Glomerular visceral epithelial cell (primary cell): Measurements from ENCODE around the gene BBS10.
A peak's percentile ranks its signal among the peaks of the same experiment; 100 is the strongest.
"Not testable (repeated sequence)": the region's sequence is repeated elsewhere in the genome, so short reads cannot be mapped to it uniquely, and the experiment has no call there.

Experiments used
- DNase-seq: peaks from one replicate; pipeline ENCODE4 v3.0.0-alpha.2; 2016; ENCODE audit errors: extremely low spot score

The BBS10 gene

DNA sequence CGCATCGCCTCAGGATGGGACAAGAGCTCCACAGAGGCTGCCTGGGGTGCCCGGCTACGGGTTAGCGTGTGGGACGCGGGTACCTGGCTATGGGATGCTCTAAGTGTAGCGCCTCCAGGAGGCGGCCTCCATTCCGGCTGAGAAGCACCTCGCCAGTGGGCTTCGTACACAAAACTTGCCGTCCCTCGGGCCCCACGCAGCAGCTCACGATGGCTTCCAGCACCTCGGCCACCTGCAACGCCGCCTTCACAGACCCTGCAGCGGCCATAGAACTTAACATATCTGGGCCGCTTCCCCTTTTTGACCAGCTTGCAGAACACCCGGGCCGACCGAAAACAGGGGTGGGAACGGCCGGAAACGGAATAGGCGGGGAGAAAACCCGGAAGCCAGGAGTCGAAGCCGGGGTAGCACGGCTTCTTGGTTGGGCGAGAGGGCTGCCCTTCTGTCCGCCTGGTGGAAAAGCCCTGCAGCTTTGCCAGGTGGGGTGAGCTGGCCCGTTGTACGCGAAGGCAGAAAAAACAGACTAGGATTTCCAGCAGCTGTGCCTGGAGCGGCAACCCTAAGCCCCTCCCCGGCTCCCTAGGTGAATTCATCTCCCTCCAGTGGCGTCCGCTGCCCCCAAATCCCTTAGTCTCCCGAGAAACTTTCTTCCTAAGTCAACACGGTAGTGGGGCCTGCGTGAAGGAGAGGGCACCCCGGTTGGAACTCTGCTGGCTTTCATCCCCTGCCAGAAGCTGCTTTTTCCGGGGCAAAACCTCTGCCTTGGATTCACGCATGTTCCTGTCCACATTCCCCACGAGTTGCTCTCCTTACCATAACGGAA, at the start of gene BBS10:
Gene BBS10, minus strand, starts transcription at position 337 of the 823 bp plus-strand sequence. Its CDS starts 57 bp downstream, at position 280.
- peak; percentile 92 for DNase-seq

DNA sequence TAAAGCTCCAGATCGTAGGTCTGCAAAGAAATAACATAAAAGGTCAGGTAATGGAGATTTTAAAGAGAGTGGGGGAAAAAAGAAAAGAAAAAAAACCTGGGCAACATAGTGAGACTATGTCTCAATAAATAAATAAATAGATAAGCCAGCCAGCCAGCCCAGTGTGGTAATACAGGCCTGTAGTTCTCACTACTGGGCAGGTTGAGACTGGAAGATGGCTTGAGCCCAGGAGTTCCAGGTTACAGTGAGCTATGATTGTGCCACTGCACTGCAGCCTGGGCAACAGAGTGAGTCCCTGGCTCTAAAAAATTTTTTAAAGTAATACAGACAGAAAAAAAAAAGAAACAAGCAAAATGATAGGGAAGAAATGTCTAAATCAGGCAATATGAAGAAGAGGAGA, 43.2 kb upstream of the BBS10 start:
- no peak for DNase-seq

DNA sequence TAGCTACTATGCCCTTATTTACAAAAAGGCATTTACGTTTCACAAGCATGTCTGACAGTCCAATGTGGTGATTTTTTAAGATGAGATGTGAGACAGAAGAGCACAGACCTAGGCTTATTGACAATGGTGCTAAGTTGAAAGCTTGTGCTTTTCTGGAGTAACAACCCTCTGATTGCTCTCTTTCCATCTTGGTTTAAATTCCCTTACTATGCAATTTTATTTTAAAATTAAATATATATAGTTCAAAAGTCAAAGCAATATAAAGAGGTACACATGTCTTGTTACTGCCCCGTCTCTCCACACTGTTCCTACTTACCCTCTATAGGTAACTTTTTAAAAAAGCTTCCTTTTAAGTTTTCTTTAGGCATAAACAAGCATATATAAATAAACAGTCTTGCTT, 39.4 kb upstream of the BBS10 start:
- DNase-seq = no peak

DNA sequence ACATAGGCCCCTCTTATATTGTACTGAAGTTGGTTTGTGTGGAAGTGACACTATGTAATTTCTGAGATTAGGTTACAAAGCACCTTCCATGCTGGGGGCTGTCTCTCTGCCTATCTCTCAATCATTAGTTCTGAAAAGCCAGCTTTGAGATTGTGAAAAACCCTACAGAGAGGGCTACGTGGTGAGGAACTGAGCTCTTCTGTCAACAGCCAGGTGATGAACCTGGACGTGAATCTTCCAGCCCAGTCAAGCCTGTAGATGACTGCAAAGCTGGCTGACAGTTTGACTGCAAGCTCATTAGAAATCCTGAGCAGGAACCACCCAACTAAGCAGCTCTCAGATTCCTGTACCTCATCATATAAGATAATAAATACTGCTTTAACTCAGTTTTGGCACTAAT, 36.3 kb upstream of the BBS10 start:
- no peak for DNase-seq

DNA sequence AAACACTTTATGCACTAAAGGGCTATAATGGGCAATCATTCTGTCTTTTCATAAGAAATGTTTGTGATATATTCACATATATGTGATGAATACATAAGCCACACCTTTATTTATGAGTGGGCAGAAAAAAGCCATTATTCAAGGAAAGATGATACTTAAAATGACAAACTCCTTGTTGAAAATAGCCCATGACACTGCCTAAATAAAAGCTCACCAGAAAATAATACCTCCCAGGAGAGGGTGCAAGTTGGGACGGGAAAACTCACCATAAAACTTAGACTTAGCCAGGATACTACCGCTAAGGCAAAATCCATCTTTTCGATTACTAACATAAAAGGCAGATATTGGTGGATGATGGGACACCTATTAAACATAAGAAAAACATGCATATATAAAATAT, 35.8 kb upstream of the BBS10 start:
- no peak for DNase-seq

DNA sequence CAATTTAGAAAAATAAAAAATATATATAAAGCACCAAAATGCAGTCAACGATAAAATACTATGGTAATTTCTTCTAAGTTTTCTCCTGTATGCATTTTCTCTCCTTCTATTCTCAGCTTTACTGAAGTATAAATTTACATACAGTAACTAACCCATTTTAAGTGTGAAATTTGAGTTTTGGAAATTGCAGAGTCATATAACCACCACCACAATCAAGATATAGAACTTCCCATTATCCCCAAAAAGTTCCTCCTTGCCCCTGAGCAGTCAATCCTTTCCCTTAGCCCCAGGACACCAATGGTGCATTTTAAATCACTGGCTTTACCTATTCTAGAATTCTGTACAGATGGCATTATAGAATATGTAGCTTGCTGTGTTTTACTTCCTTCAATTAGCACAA, 31.0 kb upstream of the BBS10 start:
- DNase-seq = no peak

DNA sequence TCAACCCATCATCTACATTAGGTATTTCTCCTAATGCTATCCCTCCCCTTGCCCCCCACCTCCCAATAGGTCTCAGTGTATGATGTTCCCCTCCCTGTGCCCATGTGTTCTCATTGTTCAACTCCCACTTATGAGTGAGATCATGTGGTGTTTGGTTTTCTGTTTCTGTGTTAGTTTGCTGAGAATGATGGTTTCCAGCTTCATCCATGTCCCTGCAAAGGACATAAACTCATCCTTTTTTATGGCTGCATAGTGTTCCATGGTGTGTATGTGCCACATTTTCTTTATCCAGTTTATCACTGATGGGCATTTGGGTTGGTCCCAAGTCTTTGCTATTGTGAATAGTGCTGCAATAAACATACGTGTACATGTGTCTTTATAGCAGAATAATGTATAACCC, 28.7 kb upstream of the BBS10 start:
- DNase-seq = not testable (repeated sequence)

DNA sequence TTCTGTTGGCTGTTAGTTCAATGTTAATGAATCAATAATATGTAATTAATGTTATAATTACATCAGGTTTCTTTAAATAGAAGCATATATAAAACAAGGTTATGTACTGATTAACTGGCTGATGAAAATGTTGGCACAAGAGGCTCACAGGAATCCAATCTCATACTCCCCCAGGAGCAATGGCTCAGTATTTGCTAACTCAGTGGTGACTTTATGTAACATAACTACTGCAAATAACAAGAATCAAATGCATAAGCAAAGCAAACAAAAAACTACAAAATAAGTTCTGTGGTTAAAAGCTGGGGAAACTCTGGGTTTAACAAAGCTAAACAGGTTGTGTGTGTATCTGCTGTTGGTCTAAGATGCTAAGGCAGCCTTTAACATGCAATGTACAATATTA, 27.7 kb upstream of the BBS10 start:
- DNase-seq = no peak

DNA sequence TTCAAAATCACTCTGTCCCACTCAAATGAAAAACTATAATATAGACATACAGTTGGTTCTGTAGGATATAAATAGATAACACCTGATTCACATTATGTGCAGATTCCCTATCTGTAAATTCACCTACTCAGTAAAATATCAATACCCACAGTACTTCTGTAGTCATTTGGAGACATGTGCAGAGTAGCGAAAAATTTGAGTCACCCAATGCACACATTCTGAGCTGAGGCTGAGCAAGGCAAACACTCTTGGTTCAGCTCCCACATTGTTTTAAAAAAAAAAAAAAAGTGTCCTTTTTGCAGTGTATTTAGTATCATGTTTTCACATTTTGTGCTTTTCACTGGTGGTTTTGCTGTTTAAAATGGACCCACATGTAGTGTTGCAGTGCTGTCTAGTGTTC, 27.3 kb upstream of the BBS10 start:
- peak; percentile 24 for DNase-seq

DNA sequence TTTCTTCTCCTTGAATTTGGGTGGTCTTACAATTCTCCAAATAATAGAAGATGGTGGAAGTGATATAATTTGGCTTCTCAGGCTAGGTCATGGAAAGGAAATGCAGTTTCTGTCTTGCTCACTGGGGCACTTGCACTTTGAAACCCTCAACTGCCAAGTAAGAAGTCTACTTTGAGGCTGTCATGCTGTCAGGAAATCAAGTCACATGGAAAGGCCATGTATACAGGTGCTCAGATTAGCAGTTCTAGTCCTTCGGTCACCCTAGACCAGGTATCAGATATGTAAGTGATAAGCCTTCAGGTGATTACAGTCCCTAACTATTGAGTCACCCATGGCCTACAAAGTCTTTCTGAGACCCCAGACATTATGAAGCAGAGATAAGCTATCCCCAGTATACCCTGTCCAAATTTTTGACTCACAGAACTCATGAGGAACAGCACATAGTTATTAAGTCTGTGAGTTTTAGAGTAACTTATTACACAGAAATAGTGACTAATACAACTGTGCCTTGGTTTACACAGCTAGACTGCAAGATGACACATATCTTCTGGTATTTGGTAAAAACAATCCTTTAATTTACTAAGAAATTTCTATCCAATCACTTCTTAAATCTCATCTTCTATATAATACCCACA, 26.3 kb upstream of the BBS10 start:
- peak; percentile 6 for DNase-seq

DNA sequence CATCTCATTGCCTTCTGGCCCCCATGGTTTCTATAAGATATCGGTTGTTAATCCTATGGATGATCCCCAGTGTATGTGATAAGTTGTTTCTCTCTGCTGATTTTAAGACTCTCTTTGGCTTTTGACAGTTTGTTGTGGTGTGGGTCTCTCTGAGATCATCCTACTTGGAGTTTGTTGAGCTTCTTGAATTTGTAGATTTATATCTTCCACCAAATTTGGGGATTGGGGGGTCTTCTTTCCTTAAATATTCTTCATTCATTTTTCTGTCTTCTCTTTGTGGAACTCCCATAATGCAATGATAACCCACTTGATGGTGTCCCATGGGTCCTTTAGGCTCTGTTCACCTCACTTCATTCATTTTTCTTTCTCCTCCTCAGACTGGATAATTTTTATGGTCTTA, 20.0 kb upstream of the BBS10 start:
- no peak for DNase-seq

DNA sequence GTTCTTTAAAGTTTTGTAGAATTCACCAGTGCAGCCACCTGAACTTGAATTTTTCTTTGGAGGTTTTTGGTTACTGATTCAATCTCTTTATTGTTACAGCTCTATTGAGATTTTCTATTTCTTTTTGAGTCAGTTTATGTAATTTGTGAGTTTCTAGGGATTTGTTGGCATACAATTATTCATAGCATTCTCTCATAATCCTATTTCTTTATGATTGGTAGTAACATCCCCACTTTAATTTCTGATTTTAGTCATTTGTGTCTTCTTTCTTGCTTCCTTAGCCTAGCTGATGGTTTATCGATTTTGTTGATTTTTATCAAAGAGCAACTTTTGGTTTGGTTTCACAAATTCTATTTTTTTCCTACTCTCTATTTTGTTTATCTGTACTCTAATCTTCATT, 17.9 kb upstream of the BBS10 start:
- DNase-seq = no peak

DNA sequence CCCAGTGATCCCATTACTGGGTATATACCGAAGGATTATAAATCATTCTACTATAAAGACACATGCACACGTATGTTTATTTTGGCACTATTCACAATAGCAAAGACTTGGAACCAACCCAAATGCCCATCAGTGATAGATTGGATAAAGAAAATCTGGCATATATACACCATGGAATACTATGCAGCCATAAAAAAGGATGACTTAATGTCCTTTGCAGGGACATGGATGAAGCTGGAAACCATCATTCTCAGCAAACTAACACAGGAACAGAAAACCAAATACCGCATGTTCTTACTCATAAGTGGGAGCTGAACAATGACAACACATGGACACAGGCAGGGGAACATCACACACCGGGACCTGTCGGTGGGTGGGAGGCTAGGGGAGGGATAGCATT, 15.9 kb upstream of the BBS10 start:
- not testable (repeated sequence) for DNase-seq

DNA sequence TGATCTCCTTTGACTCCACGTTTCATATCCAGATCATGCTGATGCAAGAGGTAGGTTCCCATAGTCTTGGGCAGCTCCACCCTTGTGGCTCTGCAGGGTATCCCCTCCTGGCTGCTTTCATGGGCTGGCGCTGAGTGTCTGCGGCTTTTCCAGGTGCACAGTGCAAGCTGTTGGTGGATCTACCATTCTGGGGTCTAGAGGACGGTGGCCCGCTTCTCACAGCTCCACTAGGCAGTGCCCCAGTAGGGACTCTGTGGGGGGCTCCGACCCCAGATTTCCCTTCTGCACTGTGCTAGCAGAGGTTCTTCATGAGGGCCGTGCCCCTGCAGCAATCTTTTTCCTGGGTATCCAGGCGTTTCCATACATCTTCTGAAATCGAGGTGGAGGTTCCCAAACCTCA, 12.1 kb upstream of the BBS10 start:
- no peak for DNase-seq

DNA sequence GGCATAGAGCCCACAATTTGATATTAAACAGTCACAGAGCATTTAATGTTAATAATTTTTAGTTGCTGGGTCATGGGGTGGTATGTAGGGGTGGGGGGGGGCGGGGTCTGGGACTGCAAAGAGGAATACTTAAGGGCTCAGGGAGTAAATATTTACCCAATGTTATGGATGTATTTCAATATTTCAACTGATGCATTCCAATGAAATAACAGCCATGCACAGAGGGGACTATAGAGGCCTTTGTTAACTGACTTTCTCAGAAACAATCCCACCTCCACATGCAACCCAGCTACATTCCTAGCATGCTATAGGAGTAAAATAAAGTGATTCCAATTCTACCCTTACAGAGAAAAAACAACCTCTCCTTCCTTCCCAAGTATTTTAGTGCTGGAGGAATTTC, 7.9 kb upstream of the BBS10 start:
- DNase-seq = no peak

DNA sequence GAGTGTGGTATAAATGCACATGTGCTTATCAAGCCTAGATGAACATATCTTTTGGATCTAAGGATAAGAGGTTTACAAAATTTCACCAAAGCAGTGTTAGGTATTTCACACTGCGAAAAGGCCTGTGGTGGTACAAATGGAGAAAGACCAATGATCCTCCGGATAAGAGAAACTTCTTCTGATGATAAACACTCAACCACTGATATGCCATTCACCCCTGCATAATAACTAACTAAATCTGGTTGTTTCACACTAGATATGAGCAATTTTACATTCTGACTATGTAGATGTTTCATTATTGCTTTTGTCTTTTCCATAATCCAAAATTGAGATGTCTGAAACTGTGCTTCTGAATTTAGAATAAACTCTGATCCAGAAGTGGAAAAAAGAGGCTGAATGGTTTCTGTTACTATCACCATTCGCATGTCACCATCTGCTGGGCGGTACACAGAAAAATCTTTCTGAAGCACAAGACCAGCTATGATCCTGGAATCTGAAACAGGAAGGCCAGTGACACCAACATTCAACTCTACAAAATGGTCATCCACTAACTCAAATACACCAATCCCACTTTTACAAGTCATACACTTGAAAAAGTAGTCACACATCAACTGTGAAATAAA, 1.3 kb downstream of the BBS10 start:
- peak; percentile 66 for DNase-seq

DNA sequence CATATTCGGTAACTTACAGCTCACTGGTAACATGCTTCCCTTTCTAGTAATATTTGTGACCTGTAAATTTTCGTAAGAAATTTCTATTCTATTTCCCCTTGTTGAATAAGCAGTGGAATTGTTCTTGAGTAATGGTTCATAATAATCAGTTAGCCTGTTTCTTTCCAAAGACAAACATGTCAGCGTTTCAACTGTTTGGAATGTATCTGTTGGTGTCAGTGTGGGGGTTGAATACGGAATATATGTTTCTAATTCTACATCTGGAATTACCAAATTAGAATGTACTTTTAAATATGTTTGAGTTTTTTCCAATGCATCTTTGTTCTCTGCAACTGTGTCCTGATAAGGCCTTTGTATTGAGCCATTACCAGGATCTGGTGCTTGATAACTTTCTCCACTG, 2.0 kb downstream of the BBS10 start:
- DNase-seq = no peak

DNA sequence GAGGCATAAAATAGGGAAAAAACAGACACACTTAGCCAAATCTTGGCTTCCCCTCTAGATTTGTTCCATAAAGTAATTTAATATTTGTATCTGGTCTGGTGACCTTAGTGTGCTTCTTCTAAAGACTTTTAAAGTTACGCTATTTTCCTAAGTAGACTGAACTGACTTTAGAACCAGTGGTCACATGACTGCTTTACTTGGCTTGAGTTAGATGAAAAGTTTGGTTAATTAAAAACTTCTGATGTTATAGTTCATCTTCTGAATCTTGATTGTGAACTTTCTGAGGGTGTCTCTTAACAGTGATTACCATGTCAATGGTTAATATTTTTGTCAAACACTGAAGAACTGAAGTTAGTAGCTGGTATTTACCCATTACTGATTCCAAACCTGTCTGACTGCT, 2.6 kb downstream of the BBS10 start:
- no peak for DNase-seq

DNA sequence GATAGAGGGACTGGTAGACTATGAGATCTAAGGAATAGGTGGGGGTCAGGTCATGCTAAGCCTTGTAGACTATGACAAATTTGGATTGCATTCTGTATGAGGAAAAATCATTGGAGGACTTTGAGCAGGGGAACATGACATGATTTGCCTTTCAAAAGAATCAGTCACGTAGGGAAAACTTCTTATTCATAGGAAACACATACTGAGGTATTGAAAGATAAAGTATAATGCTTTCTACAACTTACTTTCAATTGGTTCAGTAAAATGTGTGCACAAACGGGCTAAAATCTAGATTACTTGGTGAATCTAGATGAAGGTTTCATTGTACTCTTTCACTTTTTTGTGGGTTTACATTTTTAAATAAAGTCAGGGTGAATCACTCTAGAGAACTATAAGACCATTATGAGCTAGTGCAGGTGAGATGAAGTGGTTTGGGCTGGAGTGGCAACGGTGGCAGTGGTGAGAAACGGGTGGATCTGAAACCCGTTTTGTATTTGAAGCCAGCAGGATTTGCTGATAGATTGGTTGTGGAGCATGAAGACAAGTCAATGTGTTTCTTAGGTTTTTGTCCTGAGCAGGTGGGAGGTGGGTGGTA, 6.7 kb downstream of the BBS10 start:
- DNase-seq = no peak

DNA sequence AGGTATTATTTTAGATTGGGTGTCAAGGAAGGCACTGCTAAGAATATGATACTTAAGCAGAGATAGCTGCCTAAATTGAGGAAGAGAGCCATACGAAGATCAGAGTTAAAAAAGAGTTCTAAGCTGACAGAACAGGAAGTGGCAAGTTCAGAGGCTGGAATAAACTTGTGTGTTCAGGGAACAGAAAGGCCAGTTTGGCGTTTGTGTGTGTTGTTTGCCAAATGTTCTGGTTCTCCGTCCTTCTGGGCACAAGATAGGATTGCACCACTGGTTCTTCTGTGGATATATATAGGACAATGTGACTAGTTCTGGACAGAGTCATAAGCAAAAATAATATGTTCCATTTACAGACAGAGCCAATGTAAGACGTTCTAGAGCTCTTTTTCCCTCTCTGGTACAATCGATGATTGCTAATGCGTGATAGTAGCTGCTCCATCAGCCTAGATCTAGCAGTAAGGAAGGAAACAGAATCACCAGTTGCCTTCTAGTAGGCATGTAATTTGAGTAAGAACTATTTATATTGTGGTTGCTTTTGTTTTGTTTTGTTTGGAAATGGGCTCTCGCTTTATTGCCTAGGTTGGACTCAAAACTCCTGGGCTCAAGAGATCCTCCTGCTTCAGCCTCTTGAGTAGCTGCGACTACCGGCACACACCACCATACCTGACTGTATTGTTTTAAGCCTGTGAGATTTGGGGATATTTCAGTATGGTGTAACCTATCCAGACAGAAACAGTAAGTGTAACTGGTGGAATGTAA, 7.4 kb downstream of the BBS10 start:
- no peak for DNase-seq

DNA sequence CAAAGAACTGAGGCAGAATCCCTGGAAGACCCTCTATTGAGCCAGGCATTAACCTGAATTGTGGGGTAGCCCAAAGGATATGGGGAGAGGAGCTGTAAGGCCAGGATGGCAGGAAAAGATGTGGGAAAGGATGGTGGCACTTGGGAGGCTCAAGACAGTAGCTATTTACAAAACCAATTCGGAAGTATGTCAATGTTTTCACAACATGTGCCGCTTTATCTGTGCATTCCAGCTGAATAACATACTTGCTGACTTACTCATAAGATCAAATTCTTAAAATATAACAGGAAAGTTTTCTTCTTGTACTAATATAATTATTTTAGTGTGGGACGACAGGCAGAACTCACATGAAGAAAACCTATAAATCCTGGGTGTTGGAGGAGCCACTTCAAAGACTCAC, 10.6 kb downstream of the BBS10 start:
- DNase-seq = no peak

DNA sequence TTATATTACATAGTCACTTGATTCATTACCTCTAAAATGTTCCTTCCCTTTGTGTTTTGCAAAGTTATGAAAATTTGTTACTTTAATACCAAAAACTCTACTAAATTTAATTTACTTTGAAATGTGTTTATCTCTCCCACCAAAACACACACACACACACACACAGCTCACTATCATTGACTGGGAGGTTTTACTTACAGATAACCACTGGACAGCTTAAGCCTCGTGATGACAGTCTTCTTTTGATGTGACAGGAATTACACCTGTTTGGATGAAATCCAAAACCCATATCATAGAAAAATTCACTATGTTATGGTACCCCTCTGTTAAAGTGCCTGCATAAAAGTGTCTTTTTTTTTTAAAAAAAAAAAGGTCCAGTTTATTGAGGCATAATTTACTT, 15.6 kb downstream of the BBS10 start:
- no peak for DNase-seq
